ENCODE measurements around the gene RIMBP2. TPM values are rescaled to one million over a fixed set of nuclear protein-coding genes. Genes with fewer than 3 reads are reported as not detected.

The RIMBP2 gene
- total RNA-seq, 1 experiment from 2014 or later, result not detected

DNA sequence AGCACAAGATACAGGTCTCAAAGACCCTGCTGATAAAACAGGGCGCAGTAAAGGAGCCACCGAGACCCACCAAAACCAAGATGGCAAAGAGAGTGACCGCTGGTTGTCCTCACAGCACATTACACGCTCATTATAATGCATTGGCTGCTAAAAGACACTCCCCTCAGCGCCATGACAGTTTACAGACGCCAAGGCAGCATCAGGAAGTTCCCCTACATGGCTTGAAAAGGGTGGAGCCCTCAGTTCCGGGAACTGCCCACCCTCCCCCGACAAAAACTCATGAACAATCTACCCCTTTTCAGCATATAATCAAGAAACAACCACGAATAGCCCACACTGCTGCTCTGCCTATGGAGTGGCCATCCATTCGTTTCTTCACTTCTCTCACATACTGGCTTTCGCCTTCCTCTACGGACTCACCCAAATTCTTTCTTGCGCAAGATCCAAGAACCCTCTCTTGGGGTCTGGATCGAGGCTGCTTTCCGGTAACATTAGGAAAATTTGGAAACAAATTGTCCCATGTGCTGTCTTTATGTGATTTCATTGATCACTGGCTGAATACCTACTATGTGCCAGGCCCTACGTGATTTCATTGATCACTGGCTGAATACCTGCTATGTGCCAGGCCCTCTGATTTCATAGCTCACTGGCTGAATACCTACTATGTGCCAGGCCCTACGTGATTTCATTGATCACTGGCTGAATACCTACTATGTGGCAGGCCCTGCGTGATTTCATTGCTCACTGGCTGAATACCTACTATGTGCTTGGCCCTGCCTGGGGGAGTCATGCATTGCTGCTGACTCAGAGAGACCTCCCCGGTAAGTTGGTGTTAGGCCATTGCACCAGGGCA, 252.1 kb downstream of the RIMBP2 start:
- no peak for DNase-seq (ENCODE audit: low read depth)

DNA sequence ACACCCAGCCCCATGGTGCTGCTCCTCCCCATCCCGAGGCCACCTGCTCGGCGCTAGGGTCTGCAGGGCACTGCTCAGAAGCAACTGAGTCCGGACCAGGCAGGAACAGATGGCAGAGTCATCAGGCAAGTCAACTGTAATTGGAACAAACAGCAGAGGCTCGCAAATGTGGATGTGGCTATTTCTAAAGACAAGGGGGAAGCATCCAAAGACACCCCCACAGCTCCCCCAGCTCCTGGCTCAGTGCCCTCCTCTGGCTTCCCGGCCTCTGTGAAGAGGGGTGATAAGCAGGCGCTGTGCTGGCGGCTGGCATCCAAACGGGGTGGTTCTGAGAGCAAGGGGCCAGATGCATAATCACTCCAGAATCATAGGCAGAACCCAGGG, 252.8 kb downstream of the RIMBP2 start:
- no peak for DNase-seq (ENCODE audit: low read depth)

DNA sequence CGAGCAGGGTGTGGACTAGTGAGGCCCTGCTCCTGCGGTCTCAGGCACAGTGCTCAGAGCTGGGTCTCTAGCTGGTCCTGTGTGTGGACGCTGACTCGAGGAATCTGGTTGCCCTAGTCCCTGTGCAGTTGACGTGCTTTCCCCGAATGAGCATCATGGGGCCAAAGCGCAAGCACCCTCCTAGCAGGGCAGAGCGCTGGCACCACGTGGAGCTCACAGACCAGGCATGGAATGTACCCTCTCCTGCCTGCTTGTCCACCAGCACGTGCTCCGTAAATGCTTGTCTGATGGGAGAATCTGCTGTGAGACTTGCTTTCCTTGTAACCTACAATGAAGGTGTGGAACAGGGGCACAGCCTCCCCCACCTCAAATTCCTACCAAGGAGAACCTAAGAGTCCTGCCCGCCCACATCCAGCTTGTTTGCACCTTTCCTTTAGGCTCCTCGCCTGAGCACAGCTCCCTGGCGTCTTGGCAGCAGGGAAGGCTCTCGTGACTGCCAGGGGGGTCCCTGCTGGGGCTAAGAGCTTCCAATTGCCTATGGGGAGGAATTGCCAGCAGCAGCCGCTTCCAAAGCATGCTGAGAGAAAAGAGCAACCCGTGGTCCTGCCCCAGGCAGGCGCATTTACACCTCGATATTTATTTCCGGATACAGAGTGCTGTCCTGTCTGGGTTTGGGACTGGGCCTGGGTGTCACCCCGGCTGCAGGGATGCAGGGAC, 253.4 kb downstream of the RIMBP2 start:
- DNase-seq (ENCODE audit: low read depth), result no peak

DNA sequence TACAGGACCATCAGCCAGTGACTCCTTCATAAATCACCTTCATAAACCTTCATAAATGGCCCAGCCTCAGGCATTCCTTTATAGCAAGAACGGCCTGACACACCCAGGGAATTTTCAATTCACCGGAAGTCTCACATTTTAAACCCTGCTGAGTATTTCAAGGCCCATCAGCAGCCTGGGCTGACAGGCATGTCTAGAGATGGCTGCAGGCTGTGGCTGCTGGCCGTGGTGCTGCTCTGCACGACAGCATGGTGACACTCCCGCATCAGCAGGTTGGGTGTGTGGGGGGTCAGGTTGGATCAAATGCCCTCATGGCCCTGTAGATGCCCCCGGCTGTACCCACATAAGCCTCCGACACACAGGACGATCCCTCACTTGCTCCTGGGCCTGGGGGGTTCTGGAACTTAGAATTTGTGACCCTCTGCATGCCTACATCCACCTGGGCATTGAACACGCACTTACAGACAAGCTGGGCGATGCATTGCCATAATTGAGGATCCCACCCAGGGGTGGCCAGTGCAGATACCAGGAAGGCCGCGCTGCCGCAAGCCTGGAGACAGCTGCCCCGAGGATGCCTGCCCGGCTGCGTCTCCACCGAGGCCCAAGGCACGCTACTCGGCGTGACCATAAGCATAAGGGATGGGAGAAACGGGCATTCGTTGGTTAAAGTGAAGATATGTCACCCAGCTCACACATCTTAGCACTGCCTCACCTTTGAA, 254.1 kb downstream of the RIMBP2 start:
- no peak for DNase-seq (ENCODE audit: low read depth)

DNA sequence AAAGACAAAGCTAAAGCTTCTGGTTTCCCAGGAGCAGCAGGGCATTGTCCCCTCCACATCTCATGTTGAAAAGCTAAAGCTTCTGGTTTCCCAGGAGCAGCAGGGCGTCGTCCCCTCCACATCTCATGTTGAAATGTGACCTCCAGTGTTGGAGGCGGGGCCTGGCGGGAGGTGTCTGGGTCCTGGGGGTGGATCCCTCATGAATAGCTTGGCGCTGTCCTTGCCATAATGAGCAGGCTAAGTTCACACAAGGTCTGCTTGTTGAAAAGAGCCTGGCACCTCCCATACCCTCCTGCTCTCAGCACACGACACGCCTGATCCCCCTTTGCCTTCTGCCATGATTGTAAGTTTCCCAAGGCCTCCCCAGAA, 254.7 kb downstream of the RIMBP2 start:
- DNase-seq (ENCODE audit: low read depth), result no peak

DNA sequence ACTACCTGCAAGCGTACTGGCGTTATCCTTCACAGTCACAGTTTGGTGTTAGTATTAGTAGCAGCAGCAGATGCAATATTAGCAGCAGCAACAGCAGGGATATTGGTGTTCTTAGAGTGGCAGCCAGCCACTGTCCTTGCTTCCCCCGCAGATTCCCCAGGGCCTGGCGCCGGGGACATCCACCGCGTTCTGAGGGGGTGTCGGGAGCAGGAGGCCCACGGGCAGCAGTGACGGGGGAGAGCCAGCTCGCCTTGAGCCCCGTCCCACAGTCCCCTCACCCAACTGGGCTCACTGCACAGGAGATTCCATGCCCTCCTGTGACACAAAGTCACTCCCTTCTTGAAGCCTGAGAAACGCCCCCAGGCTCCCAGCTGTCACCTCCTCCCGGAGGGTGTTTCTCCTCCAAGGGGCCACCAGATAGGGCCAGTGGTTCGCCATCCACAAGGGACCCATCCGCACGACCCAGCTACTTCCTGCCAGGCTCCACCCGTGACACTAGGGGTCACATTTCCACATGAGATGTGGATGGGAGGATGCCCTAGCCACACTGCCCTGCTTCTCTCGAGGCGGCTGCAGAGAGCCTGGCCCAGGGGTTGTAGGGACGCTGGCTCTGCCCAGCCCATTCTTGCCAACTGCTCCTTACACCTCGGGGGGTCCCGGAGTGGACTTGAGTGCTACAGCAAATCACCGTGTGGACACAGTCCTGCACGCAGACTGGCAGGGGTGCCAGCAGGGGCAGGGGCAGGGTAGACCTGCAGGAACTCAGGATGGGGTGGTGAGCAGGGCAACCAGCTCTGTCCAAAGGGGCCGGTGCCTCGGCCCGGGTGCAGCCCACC, 255.3 kb downstream of the RIMBP2 start:
- no peak for DNase-seq (ENCODE audit: low read depth)

DNA sequence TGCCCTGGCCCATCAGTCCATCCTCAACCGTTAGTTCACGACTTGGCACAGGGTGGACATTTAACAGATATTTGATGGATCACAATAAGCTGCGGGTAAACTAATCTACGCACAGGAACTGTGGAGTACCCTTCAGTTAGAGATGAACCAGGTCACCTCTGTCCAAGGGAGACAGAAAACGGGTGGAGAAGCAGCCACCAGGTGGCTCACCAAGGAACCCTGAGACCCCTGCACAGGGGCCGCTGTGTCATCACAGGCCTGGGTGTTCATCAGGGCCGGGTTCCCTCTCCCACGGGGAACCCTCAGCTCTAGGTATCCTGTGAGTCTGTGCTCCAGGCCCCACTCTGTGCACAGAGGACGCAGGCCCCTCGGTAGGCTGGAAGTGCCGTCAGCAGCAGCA, 256.2 kb downstream of the RIMBP2 start:
- no peak for DNase-seq (ENCODE audit: low read depth)

DNA sequence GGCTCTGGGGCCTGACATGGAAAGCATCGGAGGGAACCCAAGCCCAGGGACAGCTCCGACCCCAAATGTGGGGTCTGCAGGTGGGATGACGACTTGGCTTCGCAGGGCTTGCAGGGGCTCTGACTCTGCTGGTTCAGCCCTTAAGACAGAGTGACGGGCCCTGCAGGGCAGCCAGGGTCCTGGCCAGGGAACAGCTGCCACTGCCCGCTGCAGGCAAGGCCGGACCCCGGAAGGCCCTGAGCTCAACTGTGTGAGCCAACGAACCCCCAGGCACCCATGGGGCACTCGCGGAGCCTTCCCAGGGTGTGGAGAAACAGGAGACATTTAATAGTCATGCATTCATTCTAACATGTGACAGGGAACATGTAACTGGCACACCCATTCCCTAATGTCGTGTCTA, 257.8 kb downstream of the RIMBP2 start:
- DNase-seq (ENCODE audit: low read depth), result no peak

DNA sequence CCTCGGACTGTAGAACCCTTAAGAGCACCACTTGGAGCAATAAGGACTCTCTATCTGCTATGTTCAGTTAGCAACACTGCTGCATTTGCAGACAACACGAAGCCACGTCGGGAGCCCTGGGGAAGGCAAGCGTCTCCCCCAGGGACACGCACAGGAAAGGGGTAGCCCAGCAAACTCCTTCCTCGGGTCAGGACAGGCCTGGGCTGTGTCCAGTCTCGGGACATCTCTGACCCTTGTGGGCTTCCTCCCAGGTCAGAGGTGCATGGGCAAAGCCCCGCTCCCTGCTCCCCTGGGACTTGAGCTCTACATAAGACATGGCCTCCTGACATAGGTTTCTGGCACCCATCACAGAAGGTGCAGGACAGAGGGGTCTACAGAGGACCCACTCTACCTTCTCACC, 258.9 kb downstream of the RIMBP2 start:
- DNase-seq (ENCODE audit: low read depth), result no peak

DNA sequence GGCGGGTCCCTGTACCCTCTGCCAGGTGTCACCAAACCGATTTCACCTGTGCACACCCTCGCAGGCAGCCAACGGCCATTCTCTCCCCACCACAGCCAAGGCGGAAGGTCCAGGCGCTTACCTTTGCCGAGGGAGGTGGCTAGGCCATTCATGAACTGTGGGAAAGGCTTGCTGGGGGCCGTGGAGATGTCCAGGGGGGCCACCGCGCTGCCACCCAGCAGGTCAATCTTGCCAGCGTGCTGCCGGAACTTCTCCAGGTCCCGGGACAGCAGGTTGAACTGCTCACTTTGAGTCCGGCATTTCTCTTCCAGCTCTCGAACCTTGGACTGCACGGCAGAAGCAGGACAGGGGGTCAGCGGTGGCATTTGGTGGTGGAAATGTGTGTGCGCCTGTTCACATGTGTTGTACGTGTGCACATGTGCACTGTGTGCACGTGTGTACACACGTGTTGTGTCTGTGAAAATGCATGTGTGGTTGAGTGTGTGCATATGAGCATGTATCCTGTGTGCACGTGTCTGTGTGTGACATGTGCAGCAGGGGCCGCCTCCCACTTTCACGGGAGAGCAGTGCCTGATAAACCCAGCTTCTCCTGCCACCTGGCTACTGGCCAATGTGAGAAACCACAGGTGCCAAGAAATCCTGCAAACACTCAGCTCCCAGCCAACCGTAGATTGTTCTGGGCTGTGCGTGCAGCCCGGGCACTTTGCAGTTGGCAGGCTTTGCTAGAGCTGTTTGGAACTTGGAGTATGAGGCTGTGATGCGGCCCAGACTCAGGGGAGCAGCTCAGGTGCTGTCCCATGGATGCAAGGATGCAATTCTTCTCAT, 259.5 kb downstream of the RIMBP2 start:
- DNase-seq (ENCODE audit: low read depth), result no peak

DNA sequence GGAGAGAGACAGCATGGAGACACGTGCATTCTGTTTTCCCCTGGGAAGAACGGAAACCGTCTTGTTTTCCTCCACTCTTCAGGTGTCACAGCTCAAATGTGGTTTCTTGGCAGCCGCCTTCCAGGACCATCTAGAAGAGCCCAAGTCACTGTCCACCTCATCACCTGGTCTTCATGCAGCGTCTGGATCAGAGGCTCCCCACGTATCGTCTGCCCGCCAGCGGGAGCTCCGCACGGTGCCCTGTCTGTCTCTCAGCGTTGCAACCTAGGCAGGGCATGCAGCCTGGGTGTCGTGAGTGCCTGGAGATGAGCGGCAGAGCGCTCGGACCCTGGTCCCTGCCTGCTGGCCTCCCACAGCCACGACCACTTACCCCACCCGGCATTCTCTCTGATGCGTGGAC, 260.9 kb downstream of the RIMBP2 start:
- no peak for DNase-seq (ENCODE audit: low read depth)

DNA sequence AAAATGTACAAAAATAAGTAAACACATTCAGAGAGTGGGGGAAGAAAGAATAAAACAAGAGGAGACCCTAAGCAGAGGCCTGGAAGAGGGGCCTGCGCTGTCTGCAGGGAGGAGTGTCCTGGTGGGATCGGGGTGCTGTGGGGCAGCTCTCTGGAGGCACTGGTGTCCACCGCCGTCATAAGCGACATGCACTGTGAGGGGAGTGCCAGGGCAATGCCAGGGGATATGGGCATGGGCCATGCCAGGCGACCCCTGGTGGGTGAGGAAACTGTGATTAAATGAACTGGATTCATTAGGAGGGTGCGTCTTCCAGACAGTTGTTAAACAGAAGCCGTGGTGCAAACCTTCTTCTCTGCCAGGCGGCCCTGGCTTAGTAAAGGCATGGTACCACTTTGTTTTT, 261.8 kb downstream of the RIMBP2 start:
- DNase-seq (ENCODE audit: low read depth), result no peak

DNA sequence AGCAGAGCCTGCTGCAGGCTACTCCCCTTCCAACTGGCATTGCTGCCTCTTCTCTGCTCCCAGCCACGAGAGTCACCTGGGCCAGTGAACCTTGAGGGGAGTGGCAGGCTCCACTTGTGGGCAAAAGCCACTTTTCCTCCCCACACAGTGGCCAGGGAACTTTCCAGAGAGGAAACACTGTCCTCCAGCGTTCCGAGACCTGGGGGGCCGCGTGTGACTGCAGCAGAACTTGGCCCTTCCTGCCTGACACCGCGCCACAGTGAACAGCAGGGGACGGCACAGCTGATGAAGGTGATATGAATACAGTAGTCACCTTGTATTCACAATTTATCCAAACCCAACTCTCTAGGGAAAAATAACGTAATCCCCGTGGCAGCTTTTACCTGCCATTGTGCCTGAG, 263.6 kb downstream of the RIMBP2 start:
- no peak for DNase-seq (ENCODE audit: low read depth)

DNA sequence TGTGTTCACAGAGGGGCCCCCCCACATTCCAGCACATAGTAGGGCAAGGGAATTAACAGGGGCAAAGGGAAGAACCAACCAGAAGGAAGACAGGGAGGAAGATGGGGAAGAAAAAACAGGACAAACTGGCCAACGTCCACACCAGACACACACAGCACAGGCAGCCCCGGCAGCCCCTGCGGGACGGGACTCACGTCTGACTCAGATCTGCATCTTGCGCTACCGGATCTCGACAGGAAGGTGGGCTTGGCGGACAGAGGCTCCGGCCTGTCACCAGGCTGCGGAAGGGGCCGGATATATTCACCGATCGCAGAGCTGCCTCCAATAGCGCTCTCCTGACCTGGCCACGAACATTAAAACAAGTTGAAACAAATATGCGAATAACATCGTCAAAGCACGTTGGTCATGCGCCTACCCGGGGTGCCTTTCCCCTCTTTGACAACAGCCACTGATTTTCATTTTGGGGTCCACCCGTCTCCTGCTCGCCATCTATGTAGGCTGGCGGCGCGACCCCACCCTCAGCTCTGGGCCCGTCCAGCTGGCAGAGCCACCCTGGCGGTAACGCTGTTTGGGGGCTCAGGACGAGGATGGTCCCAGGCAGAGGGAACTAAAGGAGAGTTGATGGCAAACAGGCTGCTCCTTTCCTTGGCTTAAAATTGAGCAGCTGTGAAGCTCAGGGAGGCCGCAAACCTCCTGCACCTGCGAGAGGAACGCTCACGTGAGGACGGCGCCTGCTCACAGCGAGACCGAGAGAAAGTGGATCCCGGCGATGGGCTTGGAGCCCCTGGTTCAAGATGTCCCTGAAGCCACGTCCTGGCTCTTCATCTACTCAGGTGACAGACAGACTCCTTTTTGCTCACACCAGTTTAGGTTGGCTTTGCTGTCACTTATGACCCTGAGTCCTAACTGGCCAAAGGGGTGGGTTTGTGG, 264.8 kb downstream of the RIMBP2 start:
- DNase-seq (ENCODE audit: low read depth), result no peak

DNA sequence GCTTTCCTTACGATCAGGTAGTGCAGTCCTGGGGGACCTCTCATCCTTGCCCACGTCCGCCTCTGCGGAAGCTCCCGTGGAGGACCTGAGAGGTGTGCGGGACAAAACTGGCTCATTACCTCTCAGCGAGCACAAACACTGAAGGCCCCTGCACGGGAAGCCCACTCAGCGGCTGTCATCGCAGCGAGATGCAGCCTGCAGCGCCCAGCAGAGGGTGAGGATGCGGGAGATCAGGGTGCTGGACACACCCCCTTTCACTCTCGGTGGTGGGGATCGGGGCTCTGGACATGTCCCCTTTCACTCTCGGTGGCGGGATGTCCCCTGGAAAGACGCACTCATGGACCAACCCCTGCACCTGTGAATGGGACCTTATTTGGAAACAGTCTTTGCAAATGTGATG, 266.8 kb downstream of the RIMBP2 start:
- no peak for DNase-seq (ENCODE audit: low read depth)

DNA sequence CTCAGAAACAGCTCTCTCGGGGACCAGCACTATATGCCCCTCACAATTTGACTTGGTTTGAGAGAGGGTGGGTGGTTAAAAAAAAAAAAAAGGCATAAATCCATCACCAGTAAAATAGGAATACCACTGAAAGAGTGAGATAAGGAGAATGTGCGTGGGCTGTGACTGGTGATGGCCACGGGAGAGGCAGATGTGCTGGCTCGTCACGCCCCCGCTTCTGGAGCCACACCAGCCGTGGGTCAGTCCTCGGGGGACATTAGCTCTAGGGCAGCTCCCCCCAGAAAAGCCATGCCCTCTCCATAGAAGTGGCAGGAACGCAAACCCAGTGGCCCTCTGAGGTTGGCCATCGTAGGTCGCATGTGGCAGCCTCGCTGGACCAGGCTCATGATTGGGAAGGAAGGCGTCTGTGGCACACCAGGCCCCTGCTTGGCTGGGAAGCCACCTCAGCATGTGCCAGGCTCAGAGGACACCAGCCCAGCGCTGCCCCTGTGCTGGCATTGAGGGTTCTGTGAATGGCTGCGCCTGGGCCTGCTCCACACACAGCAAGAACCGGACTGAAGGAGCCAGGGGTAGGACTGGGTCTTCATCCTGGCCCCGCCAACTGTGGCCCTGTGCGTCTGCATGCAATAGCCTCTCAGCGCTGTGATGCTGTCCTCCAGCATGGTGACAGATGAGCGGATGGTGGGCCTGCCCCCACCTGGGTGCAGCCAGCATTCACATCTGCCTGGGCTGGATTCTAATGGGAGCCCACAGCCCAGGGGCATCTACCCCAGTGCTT, 267.9 kb downstream of the RIMBP2 start:
- DNase-seq (ENCODE audit: low read depth), result no peak

DNA sequence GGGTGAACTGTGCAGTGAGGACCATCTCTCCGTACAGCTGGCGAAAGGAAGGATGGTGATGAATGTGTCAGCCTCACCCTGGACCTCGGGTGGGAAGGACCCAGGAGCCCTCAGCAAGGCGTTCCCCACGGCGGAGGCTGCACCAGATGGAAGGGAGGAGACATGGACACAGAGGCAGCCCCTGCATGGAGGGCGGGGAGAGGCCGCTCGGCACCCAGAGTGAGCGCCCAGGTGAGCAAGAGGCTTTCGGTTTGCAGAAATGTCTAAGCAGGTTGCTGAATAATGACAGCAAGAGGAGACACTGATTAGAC, 268.5 kb downstream of the RIMBP2 start:
- DNase-seq (ENCODE audit: low read depth), result no peak

DNA sequence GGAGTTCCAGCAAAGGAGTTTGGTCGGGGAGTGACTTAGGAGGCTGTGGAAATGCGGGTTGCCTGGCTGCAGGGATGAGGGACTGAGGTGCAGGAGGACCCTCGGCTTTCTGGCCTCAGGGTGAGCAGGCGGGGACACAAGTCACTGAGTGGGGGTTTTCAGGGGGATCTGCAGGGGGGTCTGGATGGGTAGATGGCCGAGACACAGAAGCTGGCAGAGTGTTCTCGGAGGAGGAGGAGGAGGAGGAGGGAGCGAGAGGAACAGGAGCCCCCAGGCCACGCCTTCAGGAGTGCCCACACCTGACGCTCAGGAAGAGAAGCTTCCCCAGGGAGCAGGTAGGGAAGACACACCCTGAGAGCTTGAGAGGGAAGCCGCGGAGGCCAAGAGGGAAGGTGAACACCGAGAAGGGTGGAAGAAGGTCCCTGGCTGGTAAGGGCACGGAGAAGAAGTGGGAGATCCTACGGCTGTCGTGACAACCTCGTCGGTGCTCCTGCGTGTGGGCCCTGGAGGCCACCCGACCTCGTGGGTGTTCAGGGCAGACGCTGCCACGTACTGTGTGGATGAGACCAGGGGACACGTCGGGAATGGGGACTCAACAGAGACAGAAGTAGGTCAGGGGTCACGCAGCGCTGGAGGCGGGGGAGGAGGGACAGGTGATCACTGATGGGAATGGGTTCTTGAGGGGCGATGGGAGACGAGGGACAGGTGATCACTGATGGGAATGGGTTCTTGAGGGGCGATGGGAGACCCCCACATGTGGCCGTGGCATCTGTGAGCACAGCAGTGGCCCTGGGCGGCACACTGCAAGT, 269.0 kb downstream of the RIMBP2 start:
- DNase-seq (ENCODE audit: low read depth), result no peak

All from LHCN-M2 (cell line).